ENCODE measurements around the gene CEP57L1. TPM values are rescaled to one million over a fixed set of nuclear protein-coding genes. Genes with fewer than 3 reads are reported as not detected.

CEP57L1 gene
- total and polyA plus RNA-seq, 10 of the 15 experiments (the other 5 are each of a cell fraction or from before 2014, with no cell fraction given), result 12.7 to 30.5 (median 21.9) TPM

DNA sequence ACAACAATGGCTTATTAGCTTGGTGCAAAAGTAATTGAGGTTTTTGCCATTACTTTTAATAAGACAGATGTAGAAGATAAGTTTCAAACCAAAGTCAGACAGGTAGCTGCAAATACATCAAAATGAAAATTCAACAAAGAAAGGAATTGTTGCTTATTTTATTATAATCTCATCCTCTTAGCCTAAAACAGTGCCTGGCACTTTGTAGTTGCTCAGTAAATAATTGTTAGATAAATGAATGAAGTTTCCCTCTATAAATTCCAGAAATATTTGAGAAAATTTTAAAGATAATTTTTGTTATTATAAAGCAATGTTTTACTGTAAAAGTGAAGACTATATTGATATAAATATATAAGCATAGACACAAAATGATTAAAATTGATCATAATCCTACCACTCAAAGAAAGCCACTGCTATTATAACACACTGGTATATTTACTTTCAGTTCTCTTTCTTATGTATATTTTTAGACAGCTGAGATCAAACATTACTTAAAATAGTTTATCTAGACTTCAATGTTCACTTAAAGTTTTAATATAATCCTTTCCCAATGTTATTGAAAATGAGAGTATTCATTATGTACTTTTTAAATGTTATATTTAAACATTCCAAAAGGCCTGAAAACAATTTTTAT, 43.2 kb upstream of the CEP57L1 start:
- H3K4me3 ChIP-seq, result no peak overlapping the region
- peak; percentile 72 for ATAC-seq
- no peaks in the 10 kb centered on the region for H3K36me3 ChIP-seq (ENCODE audit: control insufficient read depth in 2 of 2, insufficient read depth in 2 of 2, low read length in 1 of 2)
- CTCF ChIA-PET, result interaction anchor here (1.0 to 3.6 kb wide), 3 partner anchors 19 to 42 kb away, joined by 3 to 13 read pairs (median 4); no protein-coding TSS in a partner anchor
- H3K4me2 ChIP-seq (ENCODE audit: control insufficient read depth, insufficient read depth), result no peak overlapping the region
- no peaks in the 10 kb centered on the region for H3K79me2 ChIP-seq (ENCODE audit: control insufficient read depth, insufficient read depth, low read length)
- no peaks in the 10 kb centered on the region for H3K9me3 ChIP-seq (replicated peaks; ENCODE audit: control insufficient read depth, insufficient read depth, low read length)
- no peak for DNase-seq (ENCODE audit: low read depth, low spot score)
- H4K20me1 ChIP-seq (ENCODE audit: control insufficient read depth, insufficient read depth), result no peaks in the 10 kb centered on the region
- H3K27me3 ChIP-seq (replicated peaks in 1 of 2; ENCODE audit: control insufficient read depth in 2 of 2, insufficient read depth in 2 of 2, low read length in 1 of 2), result no peaks in the 10 kb centered on the region; a peak in 1 of 4 replicates
- no peak overlapping the region for H3K27ac ChIP-seq (ENCODE audit: control insufficient read depth, insufficient read depth)
- SMC1A ChIA-PET (ENCODE audit: uncharacterized antibody, unreplicated experiment), result interaction anchor here (1.3 kb wide), 1 partner anchor 12 kb away, joined by 4 read pairs; no protein-coding TSS in a partner anchor
- H3K9ac ChIP-seq (ENCODE audit: control insufficient read depth, insufficient read depth, low read length), result no peak overlapping the region
- TF ChIP-seq ZNF622 (IDR thresholded peaks at IDR 0.05) (no peak), CHD1 (IDR thresholded peaks at IDR 0.05; ENCODE audit: low read depth, low read length) (no peak), ASH2L (IDR thresholded peaks at IDR 0.05; ENCODE audit: borderline replicate concordance, low read depth) (no peak), SPI1 (IDR thresholded peaks at IDR 0.05; ENCODE audit: borderline replicate concordance, insufficient read depth, low read depth, low read length) (peak; percentile 47; the same call in 1 of the 2 replicates), MEF2B (IDR thresholded peaks at IDR 0.05; ENCODE audit: partially characterized antibody, poor library complexity, severe bottlenecking) (peak; percentile 82), ATF7 (IDR thresholded peaks at IDR 0.05; ENCODE audit: low read depth) (0 out of 2 replicates have a peak, but pooled peaks have one; percentile 27), MEF2A (IDR thresholded peaks at IDR 0.05; ENCODE audit: insufficient read depth, low read depth, low read length) (peak; percentile 93)
- TF ChIP-seq, protein P1, sequence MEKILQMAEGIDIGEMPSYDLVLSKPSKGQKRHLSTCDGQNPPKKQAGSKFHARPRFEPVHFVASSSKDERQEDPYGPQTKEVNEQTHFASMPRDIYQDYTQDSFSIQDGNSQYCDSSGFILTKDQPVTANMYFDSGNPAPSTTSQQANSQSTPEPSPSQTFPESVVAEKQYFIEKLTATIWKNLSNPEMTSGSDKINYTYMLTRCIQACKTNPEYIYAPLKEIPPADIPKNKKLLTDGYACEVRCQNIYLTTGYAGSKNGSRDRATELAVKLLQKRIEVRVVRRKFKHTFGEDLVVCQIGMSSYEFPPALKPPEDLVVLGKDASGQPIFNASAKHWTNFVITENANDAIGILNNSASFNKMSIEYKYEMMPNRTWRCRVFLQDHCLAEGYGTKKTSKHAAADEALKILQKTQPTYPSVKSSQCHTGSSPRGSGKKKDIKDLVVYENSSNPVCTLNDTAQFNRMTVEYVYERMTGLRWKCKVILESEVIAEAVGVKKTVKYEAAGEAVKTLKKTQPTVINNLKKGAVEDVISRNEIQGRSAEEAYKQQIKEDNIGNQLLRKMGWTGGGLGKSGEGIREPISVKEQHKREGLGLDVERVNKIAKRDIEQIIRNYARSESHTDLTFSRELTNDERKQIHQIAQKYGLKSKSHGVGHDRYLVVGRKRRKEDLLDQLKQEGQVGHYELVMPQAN (conservative IDR thresholded peaks at IDR 0.05), result no peak
- RAD21 ChIA-PET (ENCODE audit: unreplicated experiment), result interaction anchor here (2.4 kb wide), 1 partner anchor 23 kb away, joined by 10 read pairs; no protein-coding TSS in a partner anchor
- FAIRE-seq, result no peak
- POLR2A ChIA-PET, result no interaction called here
- intact Hi-C loops (cut with micrococcal nuclease; ENCODE audit: unreplicated experiment) (no loop called here), in situ Hi-C loops (cut with MboI) (no loop called here)
- H2AFZ ChIP-seq (ENCODE audit: control insufficient read depth, low read depth, low read length), result no peak overlapping the region
- BruUV-seq (replicated peaks), result no TSS peak
- H3K4me1 ChIP-seq (ENCODE audit: control insufficient read depth, insufficient read depth, low read length), result peaks cover 14% of the 10 kb centered on the region
